ENCODE data around the gene LRRC56. TPM values are rescaled to one million over a fixed set of nuclear protein-coding genes. Genes with fewer than 3 reads are reported as not detected.
A peak's percentile ranks its signal among the peaks of the same experiment; 100 is the strongest.

Gene LRRC56
- total and polyA plus RNA-seq, 2 experiments from 2014 or later: 0.40 to 1.6 TPM

GRCh38 chr11:520428-521176, 16.7 kb upstream of the LRRC56 start:
- Histone ChIP-seq H3K27me3 (no peaks in the 10 kb centered on the region), H3K9me3 (ENCODE audit: low read depth) (no peaks in the 10 kb centered on the region), H3K4me1 (ENCODE audit: insufficient read depth) (no peaks in the 10 kb centered on the region), H3K4me2 (no peak overlapping the region), H4K20me1 (ENCODE audit: insufficient read depth, poor library complexity, severe bottlenecking) (no peaks in the 10 kb centered on the region), H3K27ac (no peak overlapping the region), H3K4me3 (no peak overlapping the region), H2AFZ (no peak overlapping the region), H3K9me2 (replicated peaks; ENCODE audit: insufficient read depth) (no peaks in the 10 kb centered on the region), H3K79me2 (no peaks in the 10 kb centered on the region), H3K36me3 (replicated peaks; ENCODE audit: insufficient read depth, low read depth) (no peaks in the 10 kb centered on the region)
- no peak for TF ChIP-seq EZH2 (IDR thresholded peaks at IDR 0.05; ENCODE audit: borderline replicate concordance)
- TF ChIP-seq EZH2phosphoT487 (IDR thresholded peaks at IDR 0.05; ENCODE audit: low read depth, severe bottlenecking, unreplicated experiment): no peak
- TF ChIP-seq, protein P1, sequence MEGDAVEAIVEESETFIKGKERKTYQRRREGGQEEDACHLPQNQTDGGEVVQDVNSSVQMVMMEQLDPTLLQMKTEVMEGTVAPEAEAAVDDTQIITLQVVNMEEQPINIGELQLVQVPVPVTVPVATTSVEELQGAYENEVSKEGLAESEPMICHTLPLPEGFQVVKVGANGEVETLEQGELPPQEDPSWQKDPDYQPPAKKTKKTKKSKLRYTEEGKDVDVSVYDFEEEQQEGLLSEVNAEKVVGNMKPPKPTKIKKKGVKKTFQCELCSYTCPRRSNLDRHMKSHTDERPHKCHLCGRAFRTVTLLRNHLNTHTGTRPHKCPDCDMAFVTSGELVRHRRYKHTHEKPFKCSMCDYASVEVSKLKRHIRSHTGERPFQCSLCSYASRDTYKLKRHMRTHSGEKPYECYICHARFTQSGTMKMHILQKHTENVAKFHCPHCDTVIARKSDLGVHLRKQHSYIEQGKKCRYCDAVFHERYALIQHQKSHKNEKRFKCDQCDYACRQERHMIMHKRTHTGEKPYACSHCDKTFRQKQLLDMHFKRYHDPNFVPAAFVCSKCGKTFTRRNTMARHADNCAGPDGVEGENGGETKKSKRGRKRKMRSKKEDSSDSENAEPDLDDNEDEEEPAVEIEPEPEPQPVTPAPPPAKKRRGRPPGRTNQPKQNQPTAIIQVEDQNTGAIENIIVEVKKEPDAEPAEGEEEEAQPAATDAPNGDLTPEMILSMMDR (IDR thresholded peaks at IDR 0.05; ENCODE audit: poor library complexity): no peak
- WGBS (ENCODE audit: low lambda C conversion rate, missing lambda C conversion rate): 96% methylated on average over 39 of the region's 39 CpGs
- DNase-seq (ENCODE audit: low spot score): no peak

DNA sequence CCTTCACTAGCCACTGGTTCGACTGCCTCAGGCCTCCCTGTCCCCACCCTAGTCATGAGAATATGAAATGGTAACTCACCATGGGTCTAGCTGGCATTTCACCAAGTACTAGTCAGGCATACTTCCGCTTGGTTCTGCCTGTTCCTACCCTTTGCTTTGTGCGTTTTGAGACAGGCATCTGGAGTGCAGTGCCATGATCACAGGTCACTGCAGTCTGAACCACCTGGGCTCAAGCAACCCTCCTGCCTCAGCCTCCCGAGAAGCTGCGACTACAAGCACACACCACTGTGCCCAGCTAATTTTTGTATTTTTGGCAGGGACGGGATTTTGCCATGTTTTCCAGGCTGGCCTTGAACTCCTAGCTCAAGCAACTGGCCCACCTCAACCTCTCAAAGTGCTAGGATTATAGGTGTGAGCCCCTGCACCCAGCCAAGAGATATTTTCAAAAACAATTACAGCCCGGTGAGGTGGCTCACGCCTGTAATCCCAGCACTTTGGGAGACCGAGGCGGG, 16.1 kb upstream of the LRRC56 start:
- Histone ChIP-seq H3K4me2 (no peak overlapping the region), H3K9me2 (replicated peaks; ENCODE audit: insufficient read depth) (no peaks in the 10 kb centered on the region), H3K27me3 (no peaks in the 10 kb centered on the region), H3K9me3 (ENCODE audit: low read depth) (no peaks in the 10 kb centered on the region), H3K27ac (no peak overlapping the region), H3K4me1 (ENCODE audit: insufficient read depth) (no peaks in the 10 kb centered on the region), H3K36me3 (replicated peaks; ENCODE audit: insufficient read depth, low read depth) (no peaks in the 10 kb centered on the region), H3K4me3 (no peak overlapping the region), H4K20me1 (ENCODE audit: insufficient read depth, poor library complexity, severe bottlenecking) (no peaks in the 10 kb centered on the region), H3K79me2 (no peaks in the 10 kb centered on the region), H2AFZ (no peak overlapping the region)
- TF ChIP-seq EZH2phosphoT487 (IDR thresholded peaks at IDR 0.05; ENCODE audit: low read depth, severe bottlenecking, unreplicated experiment) (no peak), EZH2 (IDR thresholded peaks at IDR 0.05; ENCODE audit: borderline replicate concordance) (no peak)
- TF ChIP-seq, protein P1 (IDR thresholded peaks at IDR 0.05; ENCODE audit: poor library complexity): no peak
- 95% methylated on average over 10 of the region's 10 CpGs for WGBS (ENCODE audit: low lambda C conversion rate, missing lambda C conversion rate)
- DNase-seq (ENCODE audit: low spot score): no peak

DNA sequence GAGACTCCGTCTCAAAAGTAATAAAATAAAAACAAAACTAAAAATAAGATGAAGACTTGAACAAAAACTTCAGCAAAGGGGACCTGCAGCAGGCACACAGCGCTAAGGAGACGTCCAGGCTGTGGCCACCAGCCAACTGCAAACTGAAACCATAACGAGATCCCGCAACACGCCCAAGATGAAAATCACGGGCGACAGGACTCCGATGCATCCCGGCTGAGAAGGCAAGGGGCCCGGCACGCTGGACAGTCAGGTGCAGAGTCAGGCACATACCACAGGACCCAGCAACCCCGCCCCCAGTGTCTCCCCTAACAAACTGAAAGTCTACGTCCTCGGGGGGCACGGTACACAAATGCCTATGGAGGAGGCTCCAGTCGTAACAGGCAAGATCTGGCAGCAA, 11.1 kb upstream of the LRRC56 start:
- Histone ChIP-seq H3K27ac (no peak overlapping the region), H3K9me2 (replicated peaks; ENCODE audit: insufficient read depth) (no peaks in the 10 kb centered on the region), H3K27me3 (no peaks in the 10 kb centered on the region), H3K4me3 (no peak overlapping the region), H2AFZ (no peak overlapping the region), H3K4me1 (ENCODE audit: insufficient read depth) (no peaks in the 10 kb centered on the region), H4K20me1 (ENCODE audit: insufficient read depth, poor library complexity, severe bottlenecking) (no peaks in the 10 kb centered on the region), H3K79me2 (no peaks in the 10 kb centered on the region), H3K9me3 (ENCODE audit: low read depth) (no peaks in the 10 kb centered on the region), H3K4me2 (no peak overlapping the region), H3K36me3 (replicated peaks; ENCODE audit: insufficient read depth, low read depth) (no peaks in the 10 kb centered on the region)
- no peak for TF ChIP-seq EZH2phosphoT487 (IDR thresholded peaks at IDR 0.05; ENCODE audit: low read depth, severe bottlenecking, unreplicated experiment)
- TF ChIP-seq, protein P1 (IDR thresholded peaks at IDR 0.05; ENCODE audit: poor library complexity): no peak
- no peak for TF ChIP-seq EZH2 (IDR thresholded peaks at IDR 0.05; ENCODE audit: borderline replicate concordance)
- DNase-seq (ENCODE audit: low spot score): peak; percentile 2
- WGBS (ENCODE audit: low lambda C conversion rate, missing lambda C conversion rate): 80% methylated on average over 16 of the region's 17 CpGs

All from hepatocyte (in vitro differentiated cells).